Dedifferentiated amniotic fluid mesenchymal stem cell (primary cell): ENCODE results near the gene CATSPERE.

Experiments used
- DNase-seq: peaks from one replicate; pipeline ENCODE4 v3.0.0-alpha.2; 2016; ENCODE audit errors: extremely low spot score

The CATSPERE gene, protein sequence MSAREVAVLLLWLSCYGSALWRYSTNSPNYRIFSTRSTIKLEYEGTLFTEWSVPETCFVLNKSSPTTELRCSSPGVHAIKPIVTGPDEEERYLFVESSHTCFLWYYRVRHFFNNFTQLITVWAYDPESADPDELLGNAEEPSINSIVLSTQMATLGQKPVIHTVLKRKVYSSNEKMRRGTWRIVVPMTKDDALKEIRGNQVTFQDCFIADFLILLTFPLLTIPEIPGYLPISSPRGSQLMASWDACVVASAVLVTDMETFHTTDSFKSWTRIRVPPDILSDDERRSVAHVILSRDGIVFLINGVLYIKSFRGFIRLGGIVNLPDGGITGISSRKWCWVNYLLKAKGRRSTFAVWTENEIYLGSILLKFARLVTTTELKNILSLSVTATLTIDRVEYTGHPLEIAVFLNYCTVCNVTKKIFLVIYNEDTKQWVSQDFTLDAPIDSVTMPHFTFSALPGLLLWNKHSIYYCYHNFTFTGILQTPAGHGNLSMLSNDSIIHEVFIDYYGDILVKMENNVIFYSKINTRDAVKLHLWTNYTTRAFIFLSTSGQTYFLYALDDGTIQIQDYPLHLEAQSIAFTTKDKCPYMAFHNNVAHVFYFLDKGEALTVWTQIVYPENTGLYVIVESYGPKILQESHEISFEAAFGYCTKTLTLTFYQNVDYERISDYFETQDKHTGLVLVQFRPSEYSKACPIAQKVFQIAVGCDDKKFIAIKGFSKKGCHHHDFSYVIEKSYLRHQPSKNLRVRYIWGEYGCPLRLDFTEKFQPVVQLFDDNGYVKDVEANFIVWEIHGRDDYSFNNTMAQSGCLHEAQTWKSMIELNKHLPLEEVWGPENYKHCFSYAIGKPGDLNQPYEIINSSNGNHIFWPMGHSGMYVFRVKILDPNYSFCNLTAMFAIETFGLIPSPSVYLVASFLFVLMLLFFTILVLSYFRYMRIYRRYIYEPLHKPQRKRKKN

DNA sequence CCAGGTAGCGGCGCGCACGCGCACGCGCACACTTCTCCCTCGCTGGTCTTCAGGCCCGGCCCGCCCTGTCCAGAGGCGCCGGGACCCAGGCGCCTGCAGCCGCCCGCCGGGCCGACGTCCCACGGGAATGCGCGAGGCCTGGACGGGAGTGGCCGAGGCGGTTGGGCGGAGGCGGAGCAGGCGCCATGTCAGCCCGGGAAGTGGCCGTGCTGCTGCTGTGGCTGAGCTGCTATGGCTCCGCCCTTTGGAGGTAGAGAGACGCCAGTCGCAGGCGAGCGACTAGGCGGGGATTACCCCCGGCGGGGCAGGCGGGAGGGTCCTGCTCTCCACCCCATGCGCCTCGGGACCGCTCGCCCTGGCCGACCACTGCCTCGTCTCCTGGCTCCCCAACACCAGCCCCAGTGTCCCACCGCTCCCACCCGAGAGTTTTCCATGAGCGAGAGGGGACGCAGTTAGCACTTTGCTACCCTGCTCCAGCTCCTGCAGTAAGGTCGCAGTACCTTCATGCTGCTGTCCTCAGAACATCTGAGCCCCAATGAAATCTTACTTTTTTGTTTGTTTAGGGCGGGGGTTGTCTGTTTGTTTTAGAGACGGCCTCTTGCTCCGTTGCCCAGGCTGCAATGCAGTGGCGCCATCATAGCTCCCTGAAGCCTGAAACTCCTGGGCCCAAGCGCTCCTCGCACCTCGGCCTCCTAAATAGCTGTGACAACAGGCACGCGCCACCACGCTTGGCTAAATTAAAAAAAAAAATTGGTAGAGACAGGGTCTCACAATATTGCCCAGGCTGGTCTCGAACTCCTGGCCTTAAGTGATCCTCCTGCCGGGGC is at the start of gene CATSPERE:
Gene CATSPERE (plus strand): TSS at position 29 of the 827 bp plus-strand sequence. CDS start 157 bp downstream, at position 186.
- peak; percentile 57 for DNase-seq

GRCh38 chr1:244412176-244412575 is 48.9 kb upstream of the CATSPERE start:
- no peak for DNase-seq

- no peak for DNase-seq
Measured at GRCh38 chr1:244413736-244414135, 47.3 kb upstream of the CATSPERE start.

GRCh38 chr1:244414543-244414942 is 46.5 kb upstream of the CATSPERE start:
- DNase-seq: peak; percentile 18

DNA sequence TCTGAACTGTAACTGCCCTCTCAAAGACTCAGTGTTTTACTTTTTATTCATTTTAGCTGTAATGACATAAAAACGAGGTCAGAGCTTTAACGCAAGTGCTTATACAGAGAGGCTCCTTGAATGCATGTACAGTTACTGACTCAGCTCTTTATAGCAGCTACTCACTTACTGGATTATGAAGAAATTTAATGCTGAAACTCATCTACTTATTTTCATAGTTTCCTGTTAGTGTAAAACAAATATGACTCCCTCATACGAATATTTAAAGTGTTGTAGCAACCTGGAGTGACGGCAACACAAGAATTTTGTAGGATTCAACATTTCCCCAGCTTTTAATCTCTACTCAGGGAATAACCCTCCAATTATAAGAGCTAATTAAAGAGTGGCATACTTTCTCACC is 42.0 kb upstream of the CATSPERE start:
- no peak for DNase-seq

GRCh38 chr1:244422174-244422573 is 38.9 kb upstream of the CATSPERE start:
- DNase-seq: no peak

DNA sequence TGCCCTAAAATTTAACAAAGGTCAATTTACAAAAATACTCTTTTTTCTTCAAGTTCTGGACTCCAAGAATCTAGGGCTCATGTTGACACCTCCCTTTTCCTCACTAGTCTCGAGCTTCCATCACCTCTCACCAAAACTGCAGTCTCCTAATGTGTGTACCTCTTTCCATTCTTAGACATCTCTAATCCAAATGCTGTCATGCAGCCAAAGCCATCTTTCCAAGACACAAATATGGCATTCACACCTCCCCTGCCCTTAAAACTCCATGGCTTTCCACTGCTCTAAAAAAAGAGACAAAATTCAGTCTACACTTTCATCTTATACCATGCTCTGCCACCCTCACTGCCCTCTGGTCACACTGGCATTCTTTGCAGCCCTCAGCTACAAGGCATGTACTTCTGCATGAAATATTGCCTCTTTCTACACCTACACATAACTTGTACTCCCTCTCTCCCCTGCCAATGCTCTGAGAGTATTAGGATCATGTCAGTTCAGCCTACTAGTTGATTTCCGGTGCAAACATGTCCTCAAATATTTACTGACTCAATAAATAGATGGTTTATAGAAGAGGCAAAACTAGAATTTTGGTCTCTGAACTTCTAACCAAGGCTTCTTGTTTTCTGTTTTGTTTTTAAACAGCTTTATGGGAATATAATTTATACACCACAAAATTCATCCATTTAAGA is 36.3 kb upstream of the CATSPERE start:
- no peak for DNase-seq

- no peak for DNase-seq
Measured at GRCh38 chr1:244427647-244428046, 33.4 kb upstream of the CATSPERE start.

DNA sequence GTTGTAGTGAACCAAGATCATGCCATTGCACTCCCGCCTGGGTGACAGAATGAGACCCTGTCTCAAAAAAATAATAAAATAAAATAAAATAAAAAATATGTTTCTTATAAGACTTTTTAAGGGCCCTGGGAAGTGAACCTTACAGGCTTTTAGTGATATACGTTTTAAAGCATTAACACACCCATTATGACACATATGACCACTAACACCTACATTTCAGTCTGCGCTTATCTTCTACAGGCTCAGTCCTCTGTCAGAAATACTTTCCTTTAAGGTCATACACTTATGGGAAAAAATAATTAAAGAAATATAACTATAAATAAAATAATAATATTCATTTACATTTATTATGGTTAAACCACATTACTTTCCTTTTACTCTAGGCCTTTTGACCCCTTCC is 31.3 kb upstream of the CATSPERE start:
- DNase-seq: no peak

DNA sequence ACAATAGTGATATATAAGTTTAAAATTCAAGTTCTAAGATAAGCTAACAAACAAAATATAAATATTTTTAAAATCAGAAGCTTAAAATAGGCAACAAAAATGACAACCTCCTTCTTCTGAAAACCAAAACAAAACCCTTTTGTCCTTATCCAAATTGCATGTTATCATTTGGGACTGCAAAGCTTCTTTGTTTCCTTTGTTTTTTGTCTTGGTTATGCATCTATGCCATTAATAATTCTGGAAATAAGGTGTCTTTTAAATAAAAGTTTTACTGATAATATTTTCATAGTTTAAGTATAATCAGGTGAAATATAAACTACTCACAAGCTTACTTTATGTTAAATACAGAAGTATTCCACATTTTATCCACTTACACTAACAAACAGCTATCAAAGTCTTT is 29.9 kb upstream of the CATSPERE start:
- no peak for DNase-seq

DNA sequence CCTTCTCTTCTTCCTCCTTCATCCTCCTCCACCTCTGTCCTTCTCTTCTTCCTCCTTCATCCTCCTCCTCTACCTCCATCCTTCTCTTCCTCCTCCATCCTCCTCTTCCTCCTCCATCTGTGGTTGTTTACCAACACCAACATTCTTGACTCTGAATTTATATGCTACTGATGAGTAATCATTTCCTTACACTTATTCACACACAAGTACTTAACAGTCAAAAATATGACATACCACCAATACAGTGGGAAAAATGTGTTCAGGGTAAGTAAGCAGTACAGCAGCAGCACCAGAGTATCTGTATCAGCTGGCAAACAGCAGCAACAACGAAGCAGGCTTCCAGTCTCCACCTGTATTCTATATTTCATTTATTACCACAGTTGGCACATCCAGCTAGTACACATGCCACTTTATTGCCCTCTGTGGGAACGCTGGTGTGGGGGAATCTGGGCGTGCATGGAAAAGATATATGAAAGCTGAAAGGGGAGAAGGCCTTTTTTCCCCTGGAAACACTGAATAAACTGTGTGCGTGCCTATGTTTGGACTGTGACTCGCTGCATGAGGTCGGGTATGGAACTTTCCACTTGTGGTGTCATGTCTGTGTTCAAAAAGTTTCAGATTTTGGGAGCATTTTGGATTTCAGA is 25.4 kb upstream of the CATSPERE start:
- peak; percentile 68 for DNase-seq

DNA sequence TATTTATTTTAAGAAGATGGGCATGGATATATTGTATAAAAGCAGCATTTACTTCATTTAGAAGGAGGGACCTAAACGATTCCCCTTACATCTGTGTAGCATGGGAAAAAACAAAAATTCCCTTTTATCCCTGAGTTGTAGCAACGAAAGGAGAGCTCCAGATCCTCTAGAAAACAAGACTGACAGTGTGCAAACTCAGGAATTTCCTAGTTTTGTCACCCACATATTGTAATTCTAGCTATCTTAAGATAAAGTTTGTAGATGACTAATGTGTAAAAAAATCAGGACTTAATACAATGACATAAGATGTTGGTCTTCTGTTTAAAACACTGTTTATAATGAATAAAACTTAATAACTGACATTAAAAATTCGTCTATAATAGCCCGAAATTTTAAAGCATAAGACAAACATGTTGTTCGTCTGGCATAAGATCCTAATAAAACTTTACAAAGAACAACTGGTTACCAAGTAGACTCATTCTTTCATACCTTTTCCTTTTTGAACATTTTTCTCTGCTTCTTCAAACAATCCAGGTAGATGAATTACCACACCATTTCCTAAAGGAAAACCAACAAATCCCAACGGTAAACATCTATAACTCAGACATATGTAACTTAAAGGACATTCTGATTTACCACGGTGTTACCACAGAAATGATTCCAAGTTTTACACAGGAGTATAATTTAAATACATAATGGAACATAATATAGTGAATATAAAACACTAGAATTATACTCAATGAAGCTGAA is 24.6 kb upstream of the CATSPERE start:
- no peak for DNase-seq

GRCh38 chr1:244437086-244437468 is 24.0 kb upstream of the CATSPERE start:
- DNase-seq: peak; percentile 58

DNA sequence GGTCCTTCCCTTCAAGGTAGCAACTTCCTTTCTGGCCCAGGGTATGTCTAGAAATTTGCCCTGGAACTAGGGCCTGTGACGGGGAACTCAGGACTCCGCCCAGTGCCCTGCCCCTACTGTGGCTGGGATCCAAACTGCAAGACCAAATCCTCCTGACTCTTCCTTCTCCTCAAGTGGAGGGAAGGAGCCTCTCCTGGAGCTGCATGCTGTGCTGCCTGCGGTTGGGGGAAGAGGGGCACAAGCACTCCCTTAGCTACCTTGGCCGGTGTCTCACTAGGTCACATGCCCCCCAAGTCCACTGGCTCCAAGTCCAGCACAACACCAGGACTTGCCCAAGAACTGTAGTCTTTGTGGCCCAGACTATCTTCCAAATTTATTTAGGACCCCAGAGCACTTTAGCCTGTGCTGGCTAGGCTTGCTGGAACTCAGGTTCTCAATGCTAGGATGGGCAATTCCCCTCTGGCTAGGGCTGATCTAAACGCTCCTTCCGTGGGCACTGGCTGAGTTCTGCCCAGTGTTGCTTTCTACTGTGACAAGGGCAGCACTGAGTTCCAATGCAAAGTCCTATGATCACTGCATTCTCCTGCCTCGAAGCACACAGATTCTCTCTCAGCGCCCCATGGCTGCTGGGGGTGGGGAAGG is 21.6 kb upstream of the CATSPERE start:
- no peak for DNase-seq

DNA sequence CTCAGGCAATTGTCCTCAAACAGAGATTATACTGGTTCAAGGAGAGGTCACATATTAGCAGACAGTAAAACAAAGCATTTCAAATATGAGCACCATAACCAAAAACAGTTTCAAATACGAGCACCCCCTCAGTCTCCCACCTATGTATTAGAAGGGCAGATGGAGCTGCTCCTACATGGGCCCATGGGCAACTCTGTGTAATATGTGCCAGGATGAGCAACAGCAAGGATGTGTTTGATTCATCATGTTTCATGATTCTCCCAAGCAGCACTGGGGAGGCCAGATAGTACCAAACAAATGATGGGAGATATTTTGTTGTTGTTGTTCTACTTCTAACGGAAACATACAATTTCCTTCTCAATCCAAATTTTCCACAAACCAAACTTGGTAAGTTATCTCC is 18.2 kb upstream of the CATSPERE start:
- DNase-seq: no peak

GRCh38 chr1:244444854-244445253 is 16.2 kb upstream of the CATSPERE start:
- no peak for DNase-seq

GRCh38 chr1:244445320-244446181 is 15.5 kb upstream of the CATSPERE start:
- peak; percentile 72 for DNase-seq

DNA sequence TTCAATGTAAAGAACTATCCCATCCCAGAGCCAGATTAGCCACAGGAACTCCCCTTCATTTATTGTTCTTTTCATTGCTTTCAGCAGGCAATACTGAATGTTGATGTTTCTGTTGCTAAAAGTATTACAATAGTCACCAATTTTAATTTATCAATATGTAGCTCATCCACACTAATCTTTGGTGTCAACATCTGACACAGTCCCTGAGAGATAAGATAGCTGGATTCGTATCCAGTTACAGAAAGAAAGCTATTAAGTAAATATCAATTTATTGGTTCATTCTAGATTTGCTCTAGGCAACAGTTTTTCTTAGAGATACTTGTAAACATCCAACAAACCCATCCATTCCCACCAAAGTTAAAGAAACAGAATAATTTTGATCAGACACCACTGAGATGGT is 14.0 kb upstream of the CATSPERE start:
- no peak for DNase-seq

- no peak for DNase-seq
Measured at GRCh38 chr1:244447552-244447951, 13.5 kb upstream of the CATSPERE start.
